Measurements from ENCODE around the gene MUC20. TPM values are rescaled to one million over a fixed set of nuclear protein-coding genes. Genes with fewer than 3 reads are reported as not detected.

Gene MUC20
- total and polyA plus RNA-seq, 9 of the 15 experiments (the other 6 are each of a cell fraction or from before 2014, with no cell fraction given), result 0.03 to 0.23 (median 0.15) TPM; not detected in 3

DNA sequence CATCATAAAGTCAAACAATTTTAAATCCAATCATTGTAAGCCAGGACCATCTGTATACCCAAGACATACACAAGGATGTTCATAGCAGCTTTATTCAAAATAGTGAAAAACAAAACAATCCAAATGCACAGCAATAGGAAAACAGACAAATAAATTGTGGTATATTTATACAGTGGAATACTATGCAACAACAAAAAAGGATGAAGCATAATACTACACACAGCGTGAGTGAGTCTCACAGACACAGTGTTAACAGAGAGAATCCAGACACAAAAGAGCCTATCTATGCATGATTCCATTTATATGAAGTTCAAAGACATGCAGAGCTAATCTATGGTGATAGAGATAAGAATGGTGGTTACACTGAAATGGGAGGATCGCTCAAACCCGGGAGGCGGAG is 5.6 kb upstream of the MUC20 start (continued):
- TF ChIP-seq, protein P1, sequence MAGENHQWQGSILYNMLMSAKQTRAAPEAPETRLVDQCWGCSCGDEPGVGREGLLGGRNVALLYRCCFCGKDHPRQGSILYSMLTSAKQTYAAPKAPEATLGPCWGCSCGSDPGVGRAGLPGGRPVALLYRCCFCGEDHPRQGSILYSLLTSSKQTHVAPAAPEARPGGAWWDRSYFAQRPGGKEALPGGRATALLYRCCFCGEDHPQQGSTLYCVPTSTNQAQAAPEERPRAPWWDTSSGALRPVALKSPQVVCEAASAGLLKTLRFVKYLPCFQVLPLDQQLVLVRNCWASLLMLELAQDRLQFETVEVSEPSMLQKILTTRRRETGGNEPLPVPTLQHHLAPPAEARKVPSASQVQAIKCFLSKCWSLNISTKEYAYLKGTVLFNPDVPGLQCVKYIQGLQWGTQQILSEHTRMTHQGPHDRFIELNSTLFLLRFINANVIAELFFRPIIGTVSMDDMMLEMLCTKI (IDR thresholded peaks at IDR 0.05; ENCODE audit: partially characterized antibody), result no peak
- TF ChIP-seq PHF8 (IDR thresholded peaks at IDR 0.05; ENCODE audit: borderline replicate concordance, low read length) (no peak), MEF2A (IDR thresholded peaks at IDR 0.05; ENCODE audit: control insufficient read depth, low read depth, low read length) (no peak), NR3C1 (CRISPR knock-in tag; IDR thresholded peaks at IDR 0.05) (no peak), NFYB (IDR thresholded peaks at IDR 0.05; ENCODE audit: extremely low read depth, insufficient read length) (no peak), ADNP (tag; IDR thresholded peaks at IDR 0.05) (peak; percentile 44; the same call in 1 of the 2 replicates), PYGO2 (tag; IDR thresholded peaks at IDR 0.05) (no peak), GTF2F1 (IDR thresholded peaks at IDR 0.05; ENCODE audit: low read depth, low read length) (no peak), GTF2E2 (tag; IDR thresholded peaks at IDR 0.05) (no peak), SMAD3 (CRISPR knock-in tag; conservative IDR thresholded peaks at IDR 0.05) (no peak), MED1 (CRISPR knock-in tag; IDR thresholded peaks at IDR 0.05; ENCODE audit: borderline replicate concordance) (no peak), MTF1 (CRISPR knock-in tag; IDR thresholded peaks at IDR 0.05; ENCODE audit: borderline replicate concordance) (no peak), JUND (IDR thresholded peaks at IDR 0.05; ENCODE audit: borderline replicate concordance, low read depth, low read length) (peak; percentile 18; the same call in 1 of the 2 replicates), JUND (tag; IDR thresholded peaks at IDR 0.05; ENCODE audit: borderline replicate concordance, low read depth, low read length) (no peak; the same call in 2 of the 3 replicates), ATF1 (CRISPR knock-in tag; IDR thresholded peaks at IDR 0.05) (no peak), ATF1 (tag; IDR thresholded peaks at IDR 0.05) (no peak), POLR3A (IDR thresholded peaks at IDR 0.05; ENCODE audit: borderline replicate concordance, extremely low read depth, insufficient read depth, insufficient read length) (no peak), YBX1 (IDR thresholded peaks at IDR 0.05) (no peak)
- TF ChIP-seq, protein P2, sequence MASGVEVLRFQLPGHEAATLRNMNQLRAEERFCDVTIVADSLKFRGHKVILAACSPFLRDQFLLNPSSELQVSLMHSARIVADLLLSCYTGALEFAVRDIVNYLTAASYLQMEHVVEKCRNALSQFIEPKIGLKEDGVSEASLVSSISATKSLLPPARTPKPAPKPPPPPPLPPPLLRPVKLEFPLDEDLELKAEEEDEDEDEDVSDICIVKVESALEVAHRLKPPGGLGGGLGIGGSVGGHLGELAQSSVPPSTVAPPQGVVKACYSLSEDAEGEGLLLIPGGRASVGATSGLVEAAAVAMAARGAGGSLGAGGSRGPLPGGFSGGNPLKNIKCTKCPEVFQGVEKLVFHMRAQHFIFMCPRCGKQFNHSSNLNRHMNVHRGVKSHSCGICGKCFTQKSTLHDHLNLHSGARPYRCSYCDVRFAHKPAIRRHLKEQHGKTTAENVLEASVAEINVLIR (CRISPR knock-in tag; IDR thresholded peaks at IDR 0.05), result no peak
- TF ChIP-seq, protein P3, sequence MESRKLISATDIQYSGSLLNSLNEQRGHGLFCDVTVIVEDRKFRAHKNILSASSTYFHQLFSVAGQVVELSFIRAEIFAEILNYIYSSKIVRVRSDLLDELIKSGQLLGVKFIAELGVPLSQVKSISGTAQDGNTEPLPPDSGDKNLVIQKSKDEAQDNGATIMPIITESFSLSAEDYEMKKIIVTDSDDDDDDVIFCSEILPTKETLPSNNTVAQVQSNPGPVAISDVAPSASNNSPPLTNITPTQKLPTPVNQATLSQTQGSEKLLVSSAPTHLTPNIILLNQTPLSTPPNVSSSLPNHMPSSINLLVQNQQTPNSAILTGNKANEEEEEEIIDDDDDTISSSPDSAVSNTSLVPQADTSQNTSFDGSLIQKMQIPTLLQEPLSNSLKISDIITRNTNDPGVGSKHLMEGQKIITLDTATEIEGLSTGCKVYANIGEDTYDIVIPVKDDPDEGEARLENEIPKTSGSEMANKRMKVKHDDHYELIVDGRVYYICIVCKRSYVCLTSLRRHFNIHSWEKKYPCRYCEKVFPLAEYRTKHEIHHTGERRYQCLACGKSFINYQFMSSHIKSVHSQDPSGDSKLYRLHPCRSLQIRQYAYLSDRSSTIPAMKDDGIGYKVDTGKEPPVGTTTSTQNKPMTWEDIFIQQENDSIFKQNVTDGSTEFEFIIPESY (CRISPR knock-in tag; IDR thresholded peaks at IDR 0.05), result no peak
- TF ChIP-seq, protein P4, sequence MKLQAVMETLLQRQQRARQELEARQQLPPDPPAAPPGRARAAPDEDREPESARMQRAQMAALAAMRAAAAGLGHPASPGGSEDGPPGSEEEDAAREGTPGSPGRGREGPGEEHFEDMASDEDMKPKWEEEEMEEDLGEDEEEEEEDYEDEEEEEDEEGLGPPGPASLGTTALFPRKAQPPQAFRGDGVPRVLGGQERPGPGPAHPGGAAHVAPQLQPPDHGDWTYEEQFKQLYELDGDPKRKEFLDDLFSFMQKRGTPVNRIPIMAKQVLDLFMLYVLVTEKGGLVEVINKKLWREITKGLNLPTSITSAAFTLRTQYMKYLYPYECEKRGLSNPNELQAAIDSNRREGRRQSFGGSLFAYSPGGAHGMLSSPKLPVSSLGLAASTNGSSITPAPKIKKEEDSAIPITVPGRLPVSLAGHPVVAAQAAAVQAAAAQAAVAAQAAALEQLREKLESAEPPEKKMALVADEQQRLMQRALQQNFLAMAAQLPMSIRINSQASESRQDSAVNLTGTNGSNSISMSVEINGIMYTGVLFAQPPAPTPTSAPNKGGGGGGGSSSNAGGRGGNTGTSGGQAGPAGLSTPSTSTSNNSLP (IDR thresholded peaks at IDR 0.05; ENCODE audit: borderline replicate concordance, low read depth, low read length), result 0 out of 2 replicates have a peak, but pooled peaks have one; percentile 13
